Activated T-cell treated with anti-CD3 and anti-CD28 coated beads, Interleukin-2, amount 50 U/mL, for 1 hour (primary cell): Measurements from ENCODE around the gene SCYGR5.

ENCODE experiments used
- DNase-seq: peaks from one replicate; pipeline ENCODE4 v3.0.0-alpha.2; 2020

SCYGR5 gene

GRCh38 chr2:227674485-227674884 lies 7.9 kb downstream of the SCYGR5 start:
- DNase-seq: no peak

DNA sequence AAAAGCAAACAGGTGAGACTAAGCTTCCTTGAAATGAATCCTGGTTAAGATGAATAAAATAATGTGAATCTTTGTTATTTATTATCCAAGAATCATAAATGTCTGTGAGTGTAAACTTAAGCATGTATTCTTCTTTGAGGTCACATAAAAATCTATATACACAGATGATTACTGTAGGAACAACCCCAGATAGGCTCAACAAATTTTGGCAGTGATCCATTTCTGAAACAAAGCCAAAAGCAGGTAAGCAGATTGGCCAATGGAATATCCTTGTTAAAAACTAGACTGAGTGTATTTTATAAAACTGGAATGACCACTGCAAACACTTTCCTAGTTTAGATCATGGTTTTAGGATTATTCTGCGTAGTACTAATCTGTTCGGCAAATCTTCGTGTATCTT lies 11.3 kb downstream of the SCYGR5 start:
- no peak for DNase-seq

DNA sequence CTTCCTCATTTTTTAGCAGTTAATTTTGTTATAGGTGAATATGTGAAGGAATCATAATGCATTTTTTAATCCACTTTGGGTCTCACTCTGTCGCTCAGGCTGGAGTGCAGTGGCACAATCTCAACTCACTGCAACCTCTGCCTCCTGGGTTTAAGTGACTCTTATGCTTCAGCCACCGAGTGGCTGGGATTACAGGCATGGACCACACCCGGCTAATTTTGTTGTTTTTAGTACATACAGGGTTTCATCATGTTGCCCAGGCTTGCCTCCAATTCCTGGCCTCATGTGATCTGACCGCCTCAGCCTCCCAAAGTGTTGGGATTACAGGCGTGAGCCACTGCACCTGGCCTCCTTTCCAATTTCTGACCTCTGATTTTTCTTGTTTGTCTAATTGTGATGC lies 17.7 kb downstream of the SCYGR5 start:
- DNase-seq: no peak

DNA sequence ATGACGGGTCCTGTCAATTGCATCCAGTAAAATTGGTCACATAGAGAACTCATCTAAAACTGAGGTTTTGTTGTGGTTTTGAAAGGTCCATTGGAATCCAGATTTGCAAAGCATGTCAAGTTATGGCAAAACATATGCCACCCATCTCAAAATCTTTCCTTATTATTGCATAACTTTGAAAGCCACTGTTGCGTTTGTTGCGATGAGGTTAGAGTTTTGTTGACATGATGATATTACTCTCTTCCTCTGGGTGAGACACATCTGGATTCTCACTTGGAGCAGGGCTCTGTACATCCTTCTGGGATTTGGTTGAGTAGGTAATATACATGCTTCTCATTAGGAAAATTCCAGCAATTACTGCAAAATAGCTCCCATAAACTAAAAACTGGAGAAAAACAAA lies 20.6 kb downstream of the SCYGR5 start:
- DNase-seq: no peak

DNA sequence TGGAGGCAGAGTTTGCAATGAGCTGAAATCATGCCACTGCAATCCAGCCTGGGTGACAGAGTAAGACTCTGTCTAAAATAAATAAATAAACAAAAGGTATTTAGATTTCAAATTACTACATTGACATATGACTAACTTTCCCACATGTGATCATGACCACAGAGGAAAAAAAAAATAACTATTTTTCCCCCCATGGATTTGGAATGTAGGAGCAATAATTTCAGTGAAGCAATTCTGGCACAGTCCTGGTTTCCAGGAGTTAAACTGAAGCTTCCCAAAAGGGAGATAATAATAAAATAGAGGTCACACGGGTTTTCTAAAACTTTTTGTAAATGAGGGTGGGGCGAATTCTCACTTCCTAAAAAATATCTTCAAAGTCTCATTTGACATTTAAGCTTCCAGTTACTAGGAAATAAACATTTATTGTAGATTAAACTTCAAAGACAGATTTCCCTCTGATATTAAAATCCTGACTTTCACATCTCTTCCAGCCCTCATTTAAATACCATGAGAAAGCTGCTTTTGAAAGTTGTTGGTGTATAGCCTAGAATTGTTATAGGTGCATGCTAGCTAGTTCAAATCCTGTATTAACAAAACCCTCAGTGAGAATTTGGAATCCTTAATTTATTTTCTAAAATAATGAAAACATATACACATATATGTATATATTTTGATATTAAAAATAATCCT lies 30.5 kb downstream of the SCYGR5 start:
- DNase-seq: no peak

DNA sequence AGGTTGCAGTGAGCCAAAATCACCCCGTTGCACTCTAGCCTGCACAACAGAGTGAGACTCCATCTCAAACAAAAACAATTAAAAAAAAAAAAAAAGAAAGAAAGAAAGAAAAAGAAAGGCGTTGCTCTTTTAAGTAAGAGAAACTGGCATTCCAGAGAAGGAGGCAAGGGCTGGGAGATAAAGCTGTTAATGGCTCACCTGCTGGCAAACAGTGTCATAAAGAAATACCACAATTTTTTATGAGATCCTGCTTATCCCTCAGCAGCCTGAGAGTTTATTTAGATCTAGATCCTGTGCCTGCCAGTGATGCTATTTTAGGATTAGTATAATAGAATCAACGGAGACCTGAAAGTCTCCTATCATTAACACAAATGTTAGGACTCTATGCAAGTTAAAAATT lies 35.0 kb downstream of the SCYGR5 start:
- no peak for DNase-seq

DNA sequence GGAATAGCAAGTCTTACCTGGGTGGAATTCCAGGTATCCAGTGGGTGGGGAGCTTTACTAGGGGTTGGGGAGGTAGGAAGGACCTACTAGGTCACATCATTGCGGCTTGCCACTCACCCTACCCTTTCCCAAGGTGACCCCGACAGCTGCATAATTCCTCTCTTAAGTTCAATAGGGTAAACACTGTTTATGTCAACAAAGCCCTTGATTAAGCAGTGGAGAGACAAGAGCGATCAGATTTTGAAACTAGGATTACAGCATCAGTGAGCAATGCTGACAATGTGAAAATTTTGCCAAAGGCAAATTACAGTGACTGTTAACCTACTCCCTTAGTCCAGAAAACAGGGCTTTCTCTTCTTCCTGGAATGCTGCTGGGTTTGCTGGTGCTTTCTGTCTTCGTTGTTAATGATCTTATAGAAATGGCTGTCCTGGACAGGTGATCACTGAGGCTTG lies 36.7 kb downstream of the SCYGR5 start:
- DNase-seq: no peak

GRCh38 chr2:227703961-227704360 lies 37.4 kb downstream of the SCYGR5 start:
- DNase-seq: no peak

DNA sequence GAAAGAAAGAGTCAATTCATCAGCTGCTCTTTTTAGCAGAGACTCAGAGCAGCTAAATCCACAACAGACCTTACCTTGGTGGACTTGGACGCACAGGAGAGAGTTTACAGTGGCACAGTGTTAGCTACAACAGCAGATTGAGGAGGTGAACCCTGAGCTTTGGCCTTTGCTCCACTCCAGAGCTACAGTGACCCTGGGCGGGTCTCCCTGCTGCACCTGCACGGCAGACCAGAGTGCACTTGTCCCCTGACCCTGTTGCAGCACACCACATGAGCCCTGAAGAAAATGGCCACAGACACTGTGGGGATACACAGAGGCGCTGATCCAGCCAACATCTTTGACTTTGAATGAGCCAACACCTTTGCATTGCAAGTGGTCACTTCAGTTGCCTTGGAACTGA lies 40.3 kb downstream of the SCYGR5 start:
- DNase-seq: no peak

DNA sequence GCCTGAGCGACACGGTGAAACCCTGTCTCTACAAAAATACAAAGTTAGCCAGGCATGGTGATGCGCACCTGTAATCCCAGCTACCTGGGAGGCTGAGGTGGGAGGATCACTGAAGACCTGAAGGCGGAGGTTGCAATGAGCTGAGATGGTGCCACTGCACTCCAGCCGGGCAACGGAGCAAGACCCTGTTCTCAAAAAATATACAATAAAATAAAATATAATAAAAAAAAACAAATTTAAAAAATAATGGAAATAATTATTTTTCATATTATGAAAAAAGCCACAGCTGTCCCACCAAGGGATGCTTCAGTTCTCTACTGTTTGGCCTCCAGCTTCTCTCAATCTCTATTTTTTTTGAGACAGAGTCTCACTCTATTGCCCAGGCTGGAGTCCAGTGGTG lies 40.8 kb downstream of the SCYGR5 start:
- DNase-seq: no peak

DNA sequence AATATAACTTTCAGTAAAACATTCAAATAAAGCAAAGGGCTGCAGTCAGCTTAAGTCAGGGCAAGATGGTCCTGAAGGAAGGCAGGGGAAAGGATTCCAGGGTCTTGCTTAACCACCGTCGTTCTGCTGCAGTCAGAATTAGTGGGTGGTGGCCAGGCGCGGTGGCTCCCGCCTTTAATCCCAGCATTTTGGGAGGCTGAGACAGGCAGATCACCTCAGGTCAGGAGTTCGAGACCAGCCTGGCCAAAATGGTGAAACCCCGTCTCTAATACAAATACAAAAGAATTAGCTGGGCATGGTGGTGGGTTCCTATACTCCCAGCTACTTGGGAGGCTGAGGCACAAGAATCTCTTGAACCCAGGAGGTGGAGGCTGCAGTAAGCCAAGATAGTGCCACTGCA lies 44.4 kb downstream of the SCYGR5 start:
- no peak for DNase-seq

DNA sequence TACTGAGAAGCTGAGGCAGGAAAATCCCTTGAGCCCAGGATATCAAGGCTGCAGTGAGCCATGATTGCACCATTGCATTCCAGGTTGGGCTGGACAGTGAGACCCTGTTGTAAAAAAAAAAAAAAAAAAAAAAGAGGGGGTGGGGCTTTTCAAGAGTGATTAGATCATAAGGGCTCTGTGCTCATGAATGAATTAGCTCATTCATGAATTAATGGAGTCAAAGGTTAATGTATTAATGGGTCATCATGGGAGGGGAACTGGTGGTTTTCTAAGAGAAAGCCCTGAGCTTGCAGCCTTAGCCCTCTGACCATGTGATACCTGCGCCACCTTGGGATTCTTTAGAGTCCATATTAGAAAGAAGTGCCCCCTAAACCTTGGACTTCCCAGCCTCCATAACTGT lies 46.7 kb downstream of the SCYGR5 start:
- DNase-seq: no peak

DNA sequence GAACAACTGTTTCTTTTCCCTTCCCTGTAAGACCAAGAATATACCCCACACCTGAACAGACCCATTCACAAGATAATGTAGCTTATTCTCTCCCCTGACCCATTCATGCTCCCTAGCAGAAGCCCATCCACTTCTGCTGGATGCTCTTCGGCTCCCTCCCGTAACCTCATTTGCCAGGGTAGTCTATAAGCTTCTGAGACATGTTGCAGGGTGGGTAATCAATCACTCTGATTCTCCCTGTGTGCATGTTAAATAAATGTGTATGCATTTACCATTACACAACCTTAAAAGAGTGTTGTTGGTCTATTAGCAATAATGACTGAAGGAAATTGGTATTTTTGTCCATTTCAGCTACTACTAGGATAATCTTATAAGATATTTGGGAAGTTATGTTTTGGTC lies 49.9 kb downstream of the SCYGR5 start:
- DNase-seq: no peak
